GM23248 (cell line): ENCODE results near the gene CLEC18A.

Experiments
- EZH2 ChIP-seq: fragments of 200-600 bp; sonication (generic); IDR thresholded peaks from 2 replicates; pipeline ENCODE4 v1.6.1; 2018; ENCODE audit warnings: antibody characterized with exemption, mild to moderate bottlenecking; ENCODE audit not compliant: insufficient read depth, poor library complexity, severe bottlenecking
- EZH2phosphoT487 ChIP-seq: fragments of 200-600 bp; sonication (generic); IDR thresholded peaks from 2 replicates; pipeline ENCODE4 v1.6.1; 2018; ENCODE audit warnings: antibody characterized with exemption, moderate library complexity, mild to moderate bottlenecking, low read depth; ENCODE audit not compliant: insufficient read depth

DNA sequence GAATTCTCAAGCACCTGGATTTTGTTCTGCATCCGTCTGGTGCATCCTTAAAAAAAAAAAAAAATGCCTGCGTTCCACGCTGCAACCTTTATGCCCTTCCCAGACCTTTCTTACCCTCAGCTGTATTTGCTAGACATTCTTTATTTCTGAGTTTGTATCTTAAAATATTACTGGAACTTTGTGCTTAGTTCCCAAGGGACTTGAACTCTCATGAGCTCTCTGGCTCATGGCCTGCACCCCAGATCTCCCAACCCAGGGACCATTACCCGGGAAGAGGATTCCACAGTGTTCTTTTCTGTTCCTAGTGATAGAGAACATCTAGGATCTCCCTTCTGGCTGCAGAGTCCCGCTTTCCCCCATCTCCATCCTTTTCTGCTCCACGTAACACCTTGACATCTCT is 28.9 kb upstream of the CLEC18A start:
- TF ChIP-seq EZH2 (no peak), EZH2phosphoT487 (no peak)
